Gastroesophageal sphincter (tissue), 4 donors: Measurements from ENCODE around the gene CACNA1F. TPM values are rescaled to one million over a fixed set of nuclear protein-coding genes. Genes with fewer than 3 reads are reported as not detected.

ENCODE experiments used
- ATAC-seq: fragments of 150-250 bp; one replicate; pipeline ENCODE4 v1.9.1; 2016; ENCODE audit warnings: mild to moderate bottlenecking, moderate library complexity
- H3K27ac ChIP-seq, 4 donors: fragments of 200-600 bp; sonication (generic) in 3 of 4; 1 replicate in 3 of 4; 2 replicates in 1 of 4; pipeline ENCODE4 v1.5.1; 2016 to 2019
- H3K27me3 ChIP-seq: fragments of 200-600 bp; sonication (generic); one replicate; pipeline ENCODE4 v1.5.1; 2019
- H3K36me3 ChIP-seq, 2 donors: fragments of 200-600 bp; sonication (generic); one replicate each; pipeline ENCODE4 v1.5.1; 2019; ENCODE audit warnings: control low read depth in 1 of 2
- H3K4me1 ChIP-seq, 3 donors: fragments of 200-600 bp; sonication (generic); 1 replicate in 2 of 3; 2 replicates in 1 of 3; pipeline ENCODE4 v1.5.1; 2016 to 2019; ENCODE audit warnings: control low read depth in 2 of 3
- H3K4me3 ChIP-seq, 2 donors: fragments of 200-600 bp; sonication (generic); one replicate each; pipeline ENCODE4 v1.5.1; 2019; ENCODE audit warnings: mild to moderate bottlenecking in 1 of 2, moderate library complexity in 1 of 2
- H3K9me3 ChIP-seq, 3 donors: fragments of 200-600 bp; sonication (generic); one replicate each; pipeline ENCODE4 v1.5.1; 2017 to 2019; ENCODE audit warnings: control low read depth in 2 of 3
- CTCF ChIP-seq, 4 experiments: fragments of 200-600 bp in 2 of 4; fragments of 450-650 bp in 2 of 4; sonication (generic) in 1 of 4; IDR thresholded peaks; one replicate each; pipeline ENCODE4 v1.5.1; 2017 to 2019; ENCODE audit warnings: antibody characterized with exemption in 4 of 4, mild to moderate bottlenecking in 2 of 4, moderate library complexity in 2 of 4
- EP300 ChIP-seq: sonication (generic); formaldehyde crosslinking; IDR thresholded peaks from one replicate; pipeline ENCODE4 v1.6.1; 2017; ENCODE audit warnings: antibody characterized with exemption, mild to moderate bottlenecking
- POLR2A ChIP-seq, 2 donors: fragments of 450-650 bp; IDR thresholded peaks; one replicate each; pipeline ENCODE4 v1.6.1; 2017; ENCODE audit warnings: antibody characterized with exemption in 2 of 2, mild to moderate bottlenecking in 2 of 2, moderate library complexity in 1 of 2
- POLR2AphosphoS5 ChIP-seq: sonication (generic); formaldehyde crosslinking; IDR thresholded peaks from one replicate; pipeline ENCODE4 v1.6.1; 2017; ENCODE audit warnings: antibody characterized with exemption
- WGBS, 2 donors: methylation state at CpG; one replicate each; pipeline ENCODE4 v1.1.5; 2018; ENCODE audit warnings: low coverage in 1 of 2; 5-methylcytosine and 5-hydroxymethylcytosine counted together
- total RNA-seq, 4 donors: library from RNA; depleted of rRNA; stranded (reverse); fragments of >200 nt; gene quantifications; one replicate each; pipeline ENCODE4 v1.1.0, GENCODE V29; 2016

Gene CACNA1F
- total RNA-seq, 4 donors from 2014 or later: 1.7 TPM; not detected in 3

- no CpG with 5 or more reads among the region's 6 CpGs for WGBS, 2 donors
- no peaks in the 10 kb centered on the region for H3K9me3 ChIP-seq
- no peak overlapping the region for H3K4me3 ChIP-seq
- no peaks in the 10 kb centered on the region for H3K27me3 ChIP-seq
- no peak overlapping the region for H3K27ac ChIP-seq
- H3K36me3 ChIP-seq: no peaks in the 10 kb centered on the region
- peaks cover 0 to 13% (median 0%) of the 10 kb centered on the region in 3 donors for H3K4me1 ChIP-seq
- ATAC-seq: no peak
- TF ChIP-seq CTCF (IDR thresholded peaks at IDR 0.05): no peak
- TF ChIP-seq POLR2A (IDR thresholded peaks at IDR 0.05): no peak
- TF ChIP-seq EP300: no peak
- TF ChIP-seq POLR2AphosphoS5: no peak
Measured at GRCh38 chrX:49204017-49204416, 29.1 kb downstream of the CACNA1F start.

GRCh38 chrX:49203536-49203935, 29.6 kb downstream of the CACNA1F start:
- Histone ChIP-seq H3K36me3 (no peaks in the 10 kb centered on the region), H3K4me1 (peaks cover 0 to 15% (median 0%) of the 10 kb centered on the region in 3 donors), H3K27me3 (no peaks in the 10 kb centered on the region), H3K9me3 (no peaks in the 10 kb centered on the region), H3K4me3 (no peak overlapping the region), H3K27ac (no peak overlapping the region)
- 58 to 62% methylated on average over 3 of the region's 3 CpGs for WGBS, 2 donors
- no peak for ATAC-seq
- TF ChIP-seq POLR2AphosphoS5: no peak
- TF ChIP-seq CTCF (IDR thresholded peaks at IDR 0.05): no peak
- no peak for TF ChIP-seq POLR2A (IDR thresholded peaks at IDR 0.05)
- no peak for TF ChIP-seq EP300

GRCh38 chrX:49202022-49202421, 31.1 kb downstream of the CACNA1F start:
- Histone ChIP-seq H3K4me1 (peaks cover 0 to 15% (median 0%) of the 10 kb centered on the region in 3 donors), H3K27ac (no peak overlapping the region), H3K4me3 (no peak overlapping the region), H3K36me3 (no peaks in the 10 kb centered on the region), H3K27me3 (no peaks in the 10 kb centered on the region), H3K9me3 (no peaks in the 10 kb centered on the region)
- ATAC-seq: no peak
- WGBS, 2 donors: 74 to 84% methylated on average over 2 of the region's 2 CpGs
- no peak for TF ChIP-seq EP300
- no peak for TF ChIP-seq CTCF (IDR thresholded peaks at IDR 0.05)
- no peak for TF ChIP-seq POLR2A (IDR thresholded peaks at IDR 0.05)
- TF ChIP-seq POLR2AphosphoS5: no peak

GRCh38 chrX:49199906-49200771, 33.0 kb downstream of the CACNA1F start, which contains the start of gene SYP:
TSS of gene SYP (minus strand) at chrX:49200193. CDS start at chrX:49200186, 7 bp downstream.
- Histone ChIP-seq H3K27me3 (no peaks in the 10 kb centered on the region), H3K9me3 (no peaks in the 10 kb centered on the region), H3K27ac (peak within 1 kb of the TSS in 3 of 4 donors; percentile 66 to 77 (median 71)), H3K36me3 (no peaks in the 10 kb centered on the region), H3K4me3 (peak within 1 kb of the TSS; percentile 21 to 48), H3K4me1 (peaks cover 0 to 15% (median 0%) of the 10 kb centered on the region in 3 donors)
- ATAC-seq: peak; percentile 97
- 0 to 9% methylated on average over 1 to 4 of the region's 61 CpGs for WGBS, 2 donors
- peak; percentile 34 to 56 for TF ChIP-seq POLR2A (IDR thresholded peaks at IDR 0.05)
- no peak for TF ChIP-seq EP300
- peak in 1 of 4 experiments; percentile 24 for TF ChIP-seq CTCF (IDR thresholded peaks at IDR 0.05)
- peak; percentile 69 for TF ChIP-seq POLR2AphosphoS5

- H3K4me1 ChIP-seq: peaks cover 0 to 15% (median 0%) of the 10 kb centered on the region in 3 donors
- no peak overlapping the region for H3K27ac ChIP-seq
- H3K4me3 ChIP-seq: peak overlapping the region in 1 of 2 donors; percentile 48
- no peaks in the 10 kb centered on the region for H3K9me3 ChIP-seq
- no peaks in the 10 kb centered on the region for H3K36me3 ChIP-seq
- no peak for ATAC-seq
- 7 to 34% methylated on average over 7 to 10 of the region's 11 CpGs for WGBS, 2 donors
- H3K27me3 ChIP-seq: no peaks in the 10 kb centered on the region
- TF ChIP-seq POLR2A (IDR thresholded peaks at IDR 0.05): no peak
- TF ChIP-seq EP300: no peak
- TF ChIP-seq POLR2AphosphoS5: no peak
- TF ChIP-seq CTCF (IDR thresholded peaks at IDR 0.05): no peak
Measured at GRCh38 chrX:49199315-49199595, 33.9 kb downstream of the CACNA1F start.
